Stimulated activated CD4-positive, alpha-beta T cell treated with anti-CD3 and anti-CD28 coated beads, Interleukin-2, amount 100 ng/mL, for 48 hours (primary cell): ENCODE data around the gene GAST.
"Not testable (repeated sequence)": the region's sequence is repeated elsewhere in the genome, so short reads cannot be mapped to it uniquely, and the experiment has no call there.

Experiments used
- DNase-seq, 2 donors: peaks; one replicate each; pipeline ENCODE4 v3.0.0-alpha.2; 2020

Gene GAST

GRCh38 chr17:41711669-41712400 lies at the start of gene GAST:
Gene GAST (plus strand): TSS chr17:41712331. CDS start chr17:41715437, 3,106 bp downstream.
- no peak for DNase-seq

DNA sequence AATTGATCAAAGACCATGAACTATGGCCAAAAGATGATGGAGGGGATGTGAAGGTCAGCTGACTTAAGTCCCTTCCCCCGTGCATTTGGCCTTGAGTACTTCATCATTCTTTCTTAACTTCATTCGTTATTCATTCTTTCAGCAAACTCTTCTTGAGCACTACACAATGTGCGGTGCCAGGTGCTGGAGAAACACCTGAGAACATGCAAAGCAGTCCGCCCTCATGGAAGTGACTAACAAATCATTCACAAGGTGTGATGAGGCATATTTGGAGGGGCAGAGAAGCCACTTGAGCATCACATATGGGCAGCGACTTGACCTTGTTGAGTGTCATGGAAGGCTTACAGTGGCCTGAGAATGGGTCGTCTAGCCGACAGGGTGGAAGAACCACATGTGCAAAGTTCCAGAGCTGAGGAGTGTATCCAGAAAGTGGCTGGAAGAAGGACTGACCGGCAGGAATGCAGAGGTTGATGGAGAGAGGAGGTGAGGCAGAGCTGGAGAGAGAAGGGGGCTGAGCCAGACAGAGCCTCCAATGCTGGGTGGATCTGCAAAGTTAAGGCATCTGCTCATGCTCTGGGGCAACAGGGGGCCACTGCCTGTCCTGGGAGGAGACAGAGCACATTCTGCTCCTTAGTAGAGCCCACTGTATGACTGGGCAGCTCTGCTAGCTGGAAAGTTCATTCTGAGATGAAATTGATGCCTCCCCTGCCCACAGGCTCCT lies 48.5 kb upstream of the GAST start:
- DNase-seq = no peak

- DNase-seq = no peak
Observed at GRCh38 chr17:41664172-41664457, 48.0 kb upstream of the GAST start.

DNA sequence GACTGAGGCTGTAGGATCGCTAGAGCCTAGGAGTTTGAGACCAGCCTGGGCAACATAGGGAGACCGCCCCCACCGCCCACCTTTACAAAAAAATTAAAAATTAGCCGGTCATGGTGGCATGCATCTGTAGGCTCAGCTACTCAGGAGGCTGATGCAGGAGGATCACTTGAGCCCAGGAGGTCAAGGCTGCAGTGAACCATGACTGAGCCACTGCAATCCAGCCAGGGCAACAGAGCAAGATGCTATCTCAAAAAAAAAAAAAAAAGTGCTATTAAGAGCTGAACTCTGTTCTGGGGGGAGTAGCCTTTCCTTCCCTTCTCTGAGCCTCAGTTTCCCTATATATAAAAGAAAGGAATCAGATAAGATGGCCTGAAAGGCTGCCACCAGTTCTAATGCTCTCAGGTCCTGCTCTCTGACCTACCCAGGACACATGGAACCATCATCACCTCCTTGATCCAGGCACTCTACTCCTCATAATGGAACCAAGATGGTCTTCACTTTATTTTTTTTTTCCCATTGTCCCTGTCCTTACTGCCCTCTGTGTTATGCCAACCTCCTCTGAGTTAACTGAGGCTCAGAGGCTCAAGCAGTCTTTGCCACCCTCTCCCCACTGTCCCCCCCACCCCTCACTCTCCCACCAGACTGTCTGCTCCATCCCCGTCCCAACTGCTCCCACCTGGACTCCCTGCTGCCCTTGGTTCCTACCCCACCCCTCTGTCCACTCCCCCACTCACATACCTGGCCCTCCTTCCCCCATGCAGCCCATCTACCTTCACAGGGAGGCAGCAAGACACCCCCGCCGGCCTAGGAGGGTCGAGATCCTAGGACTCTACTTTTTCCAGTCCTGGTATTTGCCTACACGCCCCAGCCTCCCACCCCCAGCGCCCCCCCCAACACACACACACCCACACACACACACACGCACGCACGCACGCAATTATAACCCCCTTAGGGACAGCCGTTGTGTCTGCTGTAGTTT lies 47.3 kb upstream of the GAST start:
- no peak for DNase-seq

DNA sequence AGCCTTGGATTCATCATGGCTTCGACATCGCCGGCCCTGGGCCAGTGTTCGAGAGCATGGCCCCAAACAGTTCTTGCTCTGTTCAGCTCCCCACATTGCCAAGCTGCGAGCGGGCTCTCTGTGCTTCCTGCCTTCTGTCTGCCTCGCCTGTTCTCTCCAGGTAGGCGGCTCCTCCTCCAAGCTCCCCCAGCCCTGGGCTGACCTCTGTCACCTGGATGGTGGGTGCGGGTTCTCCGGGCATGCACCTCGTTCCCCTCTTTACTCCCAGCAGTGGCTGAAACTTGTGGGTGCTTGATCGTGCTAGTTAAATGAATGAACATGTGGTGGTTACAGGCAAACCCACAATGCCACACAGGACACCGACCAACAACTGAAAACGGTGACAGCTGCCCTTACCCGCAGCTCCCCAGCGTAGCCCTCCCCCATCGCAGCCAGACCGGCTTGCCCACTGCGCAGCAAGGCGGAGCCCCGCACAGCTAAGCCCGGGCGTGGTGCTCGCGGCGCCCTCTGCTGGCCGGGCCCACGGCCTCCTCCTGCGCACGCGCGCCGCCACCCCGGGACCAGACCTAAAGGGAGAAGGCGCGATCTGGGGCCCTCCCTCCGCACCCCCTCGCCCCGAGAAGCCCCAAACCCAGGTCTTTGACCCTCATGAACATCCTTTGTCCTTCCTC lies 46.4 kb upstream of the GAST start:
- peak; percentile 86 to 94 for DNase-seq

- DNase-seq = peak; percentile 47 to 49
Observed at GRCh38 chr17:41666237-41666641, 45.9 kb upstream of the GAST start.

GRCh38 chr17:41666708-41667279 lies 45.3 kb upstream of the GAST start:
- DNase-seq = peak; percentile 90

DNA sequence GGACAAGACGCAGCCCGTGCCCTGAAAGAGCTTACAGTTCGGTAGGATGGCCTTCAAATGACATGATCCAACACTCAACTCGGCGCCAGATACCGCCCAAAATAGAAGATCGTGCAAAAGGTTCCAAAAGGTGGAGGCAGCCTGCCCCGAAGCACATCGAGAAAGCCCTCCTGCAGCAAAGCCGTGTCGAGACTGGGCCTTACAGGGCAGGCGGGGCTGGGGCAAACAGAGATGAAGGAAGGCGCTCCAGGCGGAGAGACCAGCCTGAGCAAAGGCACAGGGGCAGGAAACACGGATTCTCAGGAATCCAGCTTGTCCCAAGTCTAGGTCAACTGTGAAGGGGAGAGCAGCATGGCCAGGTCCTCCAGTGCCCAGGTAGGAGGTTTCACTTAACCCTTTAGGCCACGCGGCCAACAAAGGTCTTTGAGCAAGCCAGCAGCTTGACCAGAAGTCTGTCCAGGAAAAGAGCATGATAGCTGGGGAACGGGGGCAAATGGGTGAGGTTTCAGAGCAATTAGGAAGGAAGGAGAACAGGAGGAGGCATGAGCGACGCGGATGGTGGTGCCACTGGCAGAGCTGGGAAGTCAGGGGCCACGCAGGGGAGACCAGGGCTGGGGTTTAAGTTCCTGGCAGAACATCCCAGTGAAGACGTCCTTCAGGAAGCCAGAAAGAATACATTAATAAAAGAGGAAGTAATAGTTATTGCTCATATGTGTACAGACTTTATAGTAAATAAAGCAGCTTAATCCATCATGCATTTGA lies 44.7 kb upstream of the GAST start:
- DNase-seq = no peak

GRCh38 chr17:41672153-41672552 lies 40.0 kb upstream of the GAST start:
- DNase-seq = no peak

DNA sequence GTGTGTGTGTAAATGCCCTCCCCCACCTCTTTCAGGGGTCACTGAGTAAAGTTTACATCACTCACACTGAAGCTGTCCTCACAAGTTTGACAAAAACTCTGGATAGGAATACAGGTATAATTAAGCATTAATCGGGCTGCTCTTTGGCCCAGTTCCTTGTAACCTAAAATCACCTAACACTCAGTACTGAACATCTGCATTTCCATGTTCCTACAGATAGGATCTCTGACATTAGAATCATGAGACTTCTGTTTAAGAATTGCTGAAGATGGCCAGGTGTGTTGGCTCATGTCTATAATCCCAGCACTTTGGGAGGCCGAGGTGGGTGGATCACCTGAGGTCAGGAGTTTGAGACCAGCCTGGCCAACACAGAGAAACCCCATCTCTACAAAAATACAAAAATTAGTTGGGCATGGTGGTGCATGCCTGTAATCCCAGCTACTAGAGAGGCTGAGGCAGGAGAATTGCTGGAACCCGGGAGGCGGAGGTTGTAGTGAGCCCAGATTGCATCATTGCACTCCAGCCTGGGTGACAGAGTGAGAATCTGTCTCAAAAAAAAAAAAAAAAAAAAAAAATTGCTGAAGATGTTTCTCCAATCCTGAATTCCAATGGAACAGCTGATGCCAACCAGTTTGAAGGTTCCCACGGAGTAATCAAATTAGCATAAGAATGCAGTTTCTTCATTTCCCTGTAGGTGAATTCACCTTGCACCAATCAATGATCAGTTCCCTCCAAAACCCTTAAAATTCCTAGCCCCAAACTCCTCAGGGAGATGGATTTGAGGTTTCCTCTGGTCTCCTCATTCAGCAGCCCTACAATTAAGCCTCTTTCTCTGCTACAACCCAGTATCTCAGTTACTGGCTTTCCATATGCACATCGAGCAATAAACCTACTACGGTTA lies 36.7 kb upstream of the GAST start:
- DNase-seq = not testable (repeated sequence)

GRCh38 chr17:41676058-41676419 lies 36.1 kb upstream of the GAST start:
- no peak for DNase-seq

- DNase-seq = no peak
Observed at GRCh38 chr17:41678411-41678906, 33.7 kb upstream of the GAST start.

- peak; percentile 47 to 49 for DNase-seq
Observed at GRCh38 chr17:41678907-41679739, 33.0 kb upstream of the GAST start.

DNA sequence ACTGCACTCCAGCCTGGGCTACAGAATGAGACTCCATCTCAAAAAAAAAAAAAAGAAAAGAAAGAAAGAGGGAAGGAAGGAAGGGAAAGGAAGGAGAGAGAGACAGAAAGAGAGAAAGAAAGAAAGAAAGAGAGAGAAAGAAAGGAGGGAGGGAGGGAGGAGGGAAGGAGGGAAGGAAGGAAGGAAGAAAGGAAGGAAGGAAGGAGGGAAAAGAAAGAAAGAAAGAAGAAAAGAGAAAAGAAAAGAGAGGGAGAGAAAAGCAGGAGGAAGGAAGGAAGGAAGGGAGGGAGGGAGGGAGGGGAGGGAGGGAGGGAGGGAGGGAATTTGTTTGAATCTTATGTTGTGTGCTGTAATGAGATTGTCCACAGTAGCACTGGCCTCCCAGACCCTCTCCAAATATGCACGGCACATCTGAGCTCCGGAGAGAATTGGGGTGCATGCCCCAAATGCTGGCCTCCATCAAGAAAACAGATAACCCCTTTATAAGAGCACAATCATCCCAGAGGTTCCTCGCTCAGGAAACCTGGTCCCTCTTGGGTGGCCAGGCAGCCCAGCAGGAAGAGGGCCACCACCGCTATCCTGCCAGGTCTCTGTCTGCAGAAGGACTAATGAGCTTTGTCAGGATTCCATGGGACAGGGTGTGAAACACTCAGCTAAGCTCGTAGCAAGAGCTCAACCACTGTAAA lies 32.2 kb upstream of the GAST start:
- DNase-seq = no peak

DNA sequence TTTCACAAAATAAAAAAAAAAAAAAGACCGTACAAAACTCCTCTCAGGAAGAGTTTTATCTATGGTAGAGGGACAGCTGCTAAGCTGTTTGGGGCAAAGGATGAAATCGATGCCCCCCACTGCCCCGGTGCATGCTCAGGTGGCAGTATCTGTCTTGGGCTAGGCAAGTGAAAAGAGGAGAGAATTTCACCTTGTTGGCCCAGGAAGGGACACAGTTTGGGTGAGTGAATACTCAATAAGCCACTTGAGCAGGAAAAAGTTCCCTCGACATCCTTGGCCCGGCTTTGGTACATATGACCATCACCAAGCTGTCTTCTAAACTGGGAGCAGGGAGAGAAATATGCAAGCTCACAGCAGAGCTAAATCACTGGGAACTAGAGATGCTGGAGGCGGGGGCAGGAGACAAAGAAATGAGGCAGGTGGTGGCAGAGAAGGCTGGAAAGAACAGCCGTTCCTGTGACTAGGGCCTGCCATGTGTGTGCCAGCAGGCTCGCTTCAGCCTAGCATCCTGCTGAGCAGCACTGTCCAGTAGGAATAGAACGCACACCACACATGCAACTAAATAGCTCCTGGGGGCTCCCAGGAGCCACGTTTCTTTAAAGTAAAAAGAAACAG lies 31.6 kb upstream of the GAST start:
- DNase-seq = no peak

- DNase-seq = no peak
Observed at GRCh38 chr17:41681776-41682175, 30.4 kb upstream of the GAST start.

DNA sequence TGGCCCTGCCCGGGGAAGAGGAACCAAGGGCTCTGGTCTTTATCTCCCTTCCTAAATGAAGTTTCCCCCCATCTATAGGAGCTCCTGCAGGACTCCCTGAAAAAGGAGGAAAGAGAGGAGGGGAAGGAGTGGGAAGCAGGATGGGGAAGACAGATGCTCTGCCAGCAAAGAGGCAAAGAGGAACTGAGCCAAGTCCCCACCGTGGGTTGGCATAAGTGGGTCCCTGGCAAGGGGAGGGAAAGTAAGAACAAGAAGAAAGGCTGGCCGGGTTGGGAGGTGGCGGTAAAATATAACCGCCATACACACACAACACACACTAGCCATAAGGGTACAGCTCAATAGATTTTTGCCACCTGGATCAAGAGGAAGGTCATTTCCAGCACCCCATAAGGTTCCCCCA lies 29.5 kb upstream of the GAST start:
- no peak for DNase-seq

DNA sequence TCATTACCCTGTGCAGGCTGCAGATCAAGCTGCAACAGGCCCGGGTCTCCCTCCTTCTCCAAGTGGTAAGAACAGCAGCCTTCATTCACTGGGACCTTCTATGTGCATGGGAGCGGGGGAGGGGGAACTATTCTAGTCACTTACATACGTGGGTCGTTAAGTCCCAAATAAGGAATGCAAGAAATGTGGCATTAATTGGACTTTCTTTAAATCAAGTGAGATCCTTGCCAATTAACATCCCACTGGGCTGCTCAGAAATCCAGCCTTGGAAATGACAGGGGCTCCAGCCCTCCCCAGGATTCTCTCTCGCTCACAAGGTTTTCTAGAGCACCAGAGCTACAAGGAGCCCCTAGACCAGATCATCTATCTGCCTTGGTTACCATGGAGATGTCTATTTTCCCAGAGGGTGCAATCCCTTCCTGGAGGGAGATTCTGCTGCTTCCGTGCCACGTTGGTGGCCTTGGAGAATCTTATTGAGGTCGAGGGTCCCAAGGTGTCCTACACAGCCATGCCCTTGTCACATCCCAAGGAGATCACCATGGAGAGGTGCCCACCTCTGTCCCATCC lies 28.6 kb upstream of the GAST start:
- DNase-seq = no peak
